Superior temporal gyrus (tissue), 1 donor: Measurements from ENCODE around the gene PARVG.

ENCODE experiments used
- DNase-seq: peaks from one replicate; pipeline ENCODE4 v3.0.0-alpha.2; 2016; ENCODE audit errors: extremely low spot score

Gene PARVG

GRCh38 chr22:44242946-44243724 lies 62.4 kb downstream of the PARVG start:
- no peak for DNase-seq

- DNase-seq: no peak
Observed at GRCh38 chr22:44243761-44244160, 63.0 kb downstream of the PARVG start.

- no peak for DNase-seq
Observed at GRCh38 chr22:44244265-44244822, 63.6 kb downstream of the PARVG start.

GRCh38 chr22:44245438-44245837 lies 64.7 kb downstream of the PARVG start:
- no peak for DNase-seq

DNA sequence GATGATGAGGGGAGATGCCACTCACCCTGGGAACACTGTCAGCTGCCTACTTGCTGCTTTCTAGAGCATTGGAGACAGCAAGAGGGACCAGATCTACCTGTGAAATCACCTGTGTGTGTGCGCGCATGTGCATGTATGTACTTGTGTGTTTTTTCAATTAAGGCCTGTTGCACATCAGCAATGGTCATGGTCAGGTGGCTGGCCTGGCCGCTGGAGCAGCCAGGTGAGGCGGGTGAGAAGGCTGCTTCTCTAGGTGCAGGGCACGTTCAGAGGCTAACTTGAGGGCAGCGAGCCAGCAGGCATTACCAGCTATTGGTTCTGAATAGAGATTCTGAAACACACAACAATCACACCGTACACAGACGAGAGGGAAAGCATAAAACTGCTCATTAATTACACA lies 65.1 kb downstream of the PARVG start:
- DNase-seq: no peak

- no peak for DNase-seq
Observed at GRCh38 chr22:44246615-44247326, 66.0 kb downstream of the PARVG start.

DNA sequence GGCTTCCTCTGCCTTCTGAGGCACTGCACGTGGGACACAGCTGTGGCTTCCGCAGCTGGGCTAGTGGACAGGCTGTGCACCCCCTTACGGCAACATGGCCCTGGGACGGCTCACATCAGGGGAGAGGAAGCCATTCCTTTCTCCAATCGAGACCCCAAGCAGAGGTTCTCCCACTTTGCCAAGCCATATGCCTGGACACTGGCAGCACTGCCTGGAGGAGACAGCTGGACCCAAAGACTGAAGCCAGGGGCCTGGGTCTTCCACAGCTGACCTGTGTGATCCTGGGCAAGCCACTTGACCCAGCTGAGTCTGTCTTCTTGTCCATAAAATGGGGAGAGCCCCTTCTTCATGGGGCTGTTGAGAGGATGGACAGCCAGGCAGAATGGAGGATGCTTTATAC lies 66.6 kb downstream of the PARVG start:
- no peak for DNase-seq

- DNase-seq: no peak
Observed at GRCh38 chr22:44247923-44248892, 67.5 kb downstream of the PARVG start.

- DNase-seq: no peak
Observed at GRCh38 chr22:44248926-44249325, 68.2 kb downstream of the PARVG start.

- DNase-seq: no peak
Observed at GRCh38 chr22:44249376-44250147, 68.8 kb downstream of the PARVG start.

GRCh38 chr22:44254811-44255210 lies 74.1 kb downstream of the PARVG start:
- no peak for DNase-seq

DNA sequence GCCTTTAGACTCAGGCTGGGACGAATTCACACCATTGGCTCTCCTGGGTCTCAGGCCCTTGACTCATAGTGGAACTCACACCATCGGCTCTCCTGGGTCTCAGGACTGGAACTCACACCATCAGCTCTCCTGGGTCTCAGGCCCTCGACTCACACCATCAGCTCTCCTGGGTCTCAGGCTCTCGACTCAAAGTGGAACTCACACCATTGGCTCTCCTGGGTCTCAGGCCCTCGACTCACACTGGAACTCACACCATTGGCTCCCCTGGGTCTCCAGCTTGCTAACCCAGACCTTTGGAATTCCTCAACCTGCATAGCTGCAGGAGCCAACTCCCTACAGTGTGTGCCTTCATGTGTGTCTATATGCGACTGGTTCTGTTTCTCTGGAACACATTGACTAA lies 75.4 kb downstream of the PARVG start:
- no peak for DNase-seq

- no peak for DNase-seq
Observed at GRCh38 chr22:44256556-44257485, 76.1 kb downstream of the PARVG start.
